ENCODE data around the gene MRPL44.
"Not testable (repeated sequence)": the region's sequence is repeated elsewhere in the genome, so short reads cannot be mapped to it uniquely, and the experiment has no call there.

Gene MRPL44

GRCh38 chr2:223971731-223972130 is 14.5 kb downstream of the MRPL44 start:
- DNase-seq (ENCODE audit: low spot score), result no peak

GRCh38 chr2:223972656-223973102 is 15.4 kb downstream of the MRPL44 start:
- no peak for DNase-seq (ENCODE audit: low spot score)

- DNase-seq (ENCODE audit: low spot score), result no peak
Measured at GRCh38 chr2:223973606-223974005, 16.3 kb downstream of the MRPL44 start.

- no peak for DNase-seq (ENCODE audit: low spot score)
Measured at GRCh38 chr2:223976635-223977226, 19.5 kb downstream of the MRPL44 start.

- no peak for DNase-seq (ENCODE audit: low spot score)
Measured at GRCh38 chr2:223978451-223978850, 21.2 kb downstream of the MRPL44 start.

- no peak for DNase-seq (ENCODE audit: low spot score)
Measured at GRCh38 chr2:223979730-223980396, 22.6 kb downstream of the MRPL44 start.

GRCh38 chr2:223980397-223980735 is 23.1 kb downstream of the MRPL44 start:
- DNase-seq (ENCODE audit: low spot score), result no peak

- DNase-seq (ENCODE audit: low spot score), result no peak
Measured at GRCh38 chr2:223980803-223981202, 23.5 kb downstream of the MRPL44 start.

GRCh38 chr2:223981241-223981640 is 24.0 kb downstream of the MRPL44 start:
- DNase-seq (ENCODE audit: low spot score), result no peak

GRCh38 chr2:223989206-223989855 is 32.1 kb downstream of the MRPL44 start:
- peak; percentile 23 for DNase-seq (ENCODE audit: low spot score)

GRCh38 chr2:223989856-223990232 is 32.6 kb downstream of the MRPL44 start:
- no peak for DNase-seq (ENCODE audit: low spot score)

GRCh38 chr2:223991611-223992010 is 34.3 kb downstream of the MRPL44 start:
- DNase-seq (ENCODE audit: low spot score), result no peak

GRCh38 chr2:223993634-223994232 is 36.5 kb downstream of the MRPL44 start:
- peak; percentile 78 for DNase-seq (ENCODE audit: low spot score)

GRCh38 chr2:223994562-223995162 is 37.4 kb downstream of the MRPL44 start:
- peak; percentile 45 for DNase-seq (ENCODE audit: low spot score)

GRCh38 chr2:223995569-223995968 is 38.3 kb downstream of the MRPL44 start:
- DNase-seq (ENCODE audit: low spot score), result peak; percentile 48

- no peak for DNase-seq (ENCODE audit: low spot score)
Measured at GRCh38 chr2:223996391-223996790, 39.1 kb downstream of the MRPL44 start.

- DNase-seq (ENCODE audit: low spot score), result peak; percentile 70
Measured at GRCh38 chr2:223997938-223998337, 40.7 kb downstream of the MRPL44 start.

- DNase-seq (ENCODE audit: low spot score), result no peak
Measured at GRCh38 chr2:223998948-223999347, 41.7 kb downstream of the MRPL44 start.

GRCh38 chr2:223999862-224000261 is 42.6 kb downstream of the MRPL44 start:
- no peak for DNase-seq (ENCODE audit: low spot score)

- DNase-seq (ENCODE audit: low spot score), result not testable (repeated sequence)
Measured at GRCh38 chr2:224000662-224001061, 43.4 kb downstream of the MRPL44 start.

GRCh38 chr2:224004105-224004695 is 46.9 kb downstream of the MRPL44 start:
- no peak for DNase-seq (ENCODE audit: low spot score)

GRCh38 chr2:224008702-224009261 is 51.5 kb downstream of the MRPL44 start:
- DNase-seq (ENCODE audit: low spot score), result no peak

Data from kidney tubule cell (primary cell).